ENCODE measurements around the gene WNT7A.

WNT7A gene

DNA sequence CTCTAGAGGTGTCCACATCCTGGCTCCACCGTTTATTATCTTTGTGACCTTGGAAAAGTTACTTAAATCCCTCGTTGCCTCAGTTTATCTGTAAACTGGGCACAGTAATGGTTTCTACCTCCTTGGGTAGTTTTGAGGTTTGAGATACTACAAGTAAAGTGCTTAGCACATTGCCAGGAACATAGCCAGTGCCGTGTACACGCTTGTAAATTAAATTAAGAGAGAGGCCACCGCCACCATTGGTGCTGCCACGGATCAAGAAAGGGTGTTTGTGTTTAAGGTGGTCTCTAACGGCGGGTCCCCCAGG lies 5.8 kb upstream of the WNT7A start:
- no peak for FAIRE-seq
- DNase-seq (ENCODE audit: low spot score) = no peak

DNA sequence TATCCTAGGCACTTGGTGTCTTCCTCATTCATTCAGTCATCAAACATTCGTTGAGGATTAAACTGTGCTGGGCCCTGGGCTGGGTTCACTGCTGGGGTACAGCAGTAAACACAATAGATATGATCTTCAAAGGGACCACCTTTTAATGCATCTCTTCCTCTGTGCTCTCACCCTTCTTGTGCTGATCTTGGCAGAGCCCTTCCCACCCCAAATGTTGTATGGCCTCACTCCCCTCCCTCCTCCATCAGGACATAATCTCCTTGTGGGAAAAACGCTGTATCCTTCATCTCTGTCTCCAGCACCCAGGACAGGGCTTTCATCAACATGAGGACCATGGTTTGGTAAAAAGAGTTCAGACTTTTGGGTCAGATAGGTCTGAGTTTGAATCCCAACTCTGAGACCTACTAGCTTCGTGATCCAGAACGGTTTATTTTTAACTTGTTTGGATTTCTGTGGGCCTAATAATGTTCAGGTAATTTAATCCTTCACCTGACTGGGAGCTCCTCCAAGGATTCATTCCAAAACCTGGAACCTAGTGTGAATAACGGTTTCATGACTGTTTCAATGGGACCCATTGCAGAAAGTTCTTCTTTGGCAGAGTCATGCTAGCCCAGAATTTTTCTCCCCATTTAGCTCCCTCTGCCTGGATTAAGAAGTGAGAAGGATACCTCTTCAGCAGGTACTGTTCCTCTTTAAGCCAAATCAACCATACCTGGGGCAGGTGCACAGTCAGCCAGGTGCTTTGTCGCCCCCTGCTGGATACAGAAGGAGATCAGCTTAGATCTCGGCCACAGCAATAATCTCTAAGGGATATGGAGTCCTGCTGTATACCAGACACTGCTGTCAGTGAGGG lies 5.2 kb upstream of the WNT7A start:
- peak; percentile 81 for FAIRE-seq
- DNase-seq (ENCODE audit: low spot score) = peak; percentile 72

DNA sequence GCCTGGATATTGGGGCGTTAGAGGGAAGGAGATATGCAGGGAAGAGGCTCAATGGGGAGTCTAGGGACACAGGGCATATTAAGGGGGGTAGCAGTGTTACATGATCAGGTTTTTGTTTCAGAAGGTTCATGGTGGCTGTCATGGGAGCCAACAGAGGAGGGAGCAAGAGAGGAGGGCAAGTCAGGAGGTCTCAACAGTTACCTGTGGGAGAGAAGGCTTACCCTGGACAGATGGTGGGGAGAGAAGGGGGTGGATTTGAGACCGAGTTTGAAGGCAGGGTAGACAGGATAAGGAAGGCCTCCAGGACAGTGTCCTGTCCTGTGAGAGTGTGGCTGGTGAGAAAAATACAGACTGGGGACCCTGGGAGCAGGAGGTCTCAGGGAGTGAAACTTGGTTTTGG lies 3.8 kb upstream of the WNT7A start:
- FAIRE-seq (no peak), DNase-seq (ENCODE audit: low spot score) (no peak)

GRCh38 chr3:13882876-13883275 lies 3.0 kb upstream of the WNT7A start:
- DNase-seq (ENCODE audit: low spot score) = no peak
- no peak for FAIRE-seq

DNA sequence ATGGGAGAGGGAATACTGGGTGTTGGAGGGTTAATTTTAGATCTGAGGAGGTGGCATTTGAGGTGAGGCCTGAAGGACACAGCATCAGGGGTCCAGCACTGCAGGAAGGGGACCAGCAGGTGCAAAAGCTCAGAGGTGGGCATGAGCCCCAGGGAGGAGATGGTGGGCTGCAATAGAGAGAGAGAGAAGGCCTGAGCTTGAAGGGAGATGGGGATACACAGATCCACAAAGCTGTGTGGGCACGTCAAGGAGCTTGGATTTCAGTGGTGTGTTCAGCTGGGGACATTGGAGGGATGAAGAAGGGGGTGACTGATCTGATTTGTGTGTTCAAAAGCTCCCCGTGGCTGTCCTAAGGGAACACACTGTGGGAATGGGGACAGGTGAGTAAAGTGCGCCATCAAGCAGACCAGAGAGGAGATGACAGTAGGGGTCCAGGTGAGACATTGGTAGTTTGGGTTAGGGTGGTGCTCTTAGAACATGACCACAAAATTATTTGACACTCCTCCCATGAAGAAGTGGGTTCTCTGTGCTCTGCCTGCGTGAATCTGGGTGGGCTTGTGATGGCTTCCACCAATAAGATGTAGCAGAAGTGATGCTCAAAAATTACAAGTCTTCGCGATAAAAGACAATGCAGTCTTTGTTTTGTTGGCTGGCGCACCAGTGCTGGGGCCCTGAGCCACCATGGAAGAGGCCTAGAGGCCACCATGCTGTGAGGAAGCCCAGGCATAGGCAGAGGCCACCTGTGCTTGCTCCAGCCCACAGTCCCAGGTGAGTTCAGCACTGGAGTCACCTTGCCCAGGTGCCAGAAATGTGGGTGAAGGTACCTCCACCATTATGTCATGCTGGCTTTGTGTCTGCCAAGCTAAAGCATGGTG lies 1.9 kb upstream of the WNT7A start:
- no peak for DNase-seq (ENCODE audit: low spot score)

DNA sequence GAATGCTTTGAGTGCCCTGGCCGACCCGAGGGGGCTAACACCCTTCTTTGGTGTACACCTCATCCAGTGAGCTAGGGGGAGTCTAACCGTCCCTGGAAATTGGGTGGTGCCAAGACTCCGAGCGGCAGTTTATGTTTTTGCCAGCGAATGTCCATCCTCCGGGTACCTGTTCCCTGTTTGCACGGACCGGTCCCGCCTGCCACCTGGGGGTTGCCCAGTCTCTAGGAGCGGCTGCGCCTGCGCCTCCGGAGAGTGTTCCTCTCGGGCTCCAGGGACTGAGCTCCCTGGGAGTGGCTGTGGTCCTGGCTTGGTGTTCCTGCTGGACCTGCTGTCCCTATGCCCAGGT lies 913 bp upstream of the WNT7A start:
- no peak for DNase-seq (ENCODE audit: low spot score)

More for the DNA sequence above, 1.9 kb upstream of the WNT7A start:
- FAIRE-seq = no peak

GRCh38 chr3:13879102-13879945 lies 547 bp downstream of the WNT7A start:
- DNase-seq (ENCODE audit: low spot score) (no peak), FAIRE-seq (no peak)

More for the DNA sequence above, 913 bp upstream of the WNT7A start:
- no peak for FAIRE-seq

DNA sequence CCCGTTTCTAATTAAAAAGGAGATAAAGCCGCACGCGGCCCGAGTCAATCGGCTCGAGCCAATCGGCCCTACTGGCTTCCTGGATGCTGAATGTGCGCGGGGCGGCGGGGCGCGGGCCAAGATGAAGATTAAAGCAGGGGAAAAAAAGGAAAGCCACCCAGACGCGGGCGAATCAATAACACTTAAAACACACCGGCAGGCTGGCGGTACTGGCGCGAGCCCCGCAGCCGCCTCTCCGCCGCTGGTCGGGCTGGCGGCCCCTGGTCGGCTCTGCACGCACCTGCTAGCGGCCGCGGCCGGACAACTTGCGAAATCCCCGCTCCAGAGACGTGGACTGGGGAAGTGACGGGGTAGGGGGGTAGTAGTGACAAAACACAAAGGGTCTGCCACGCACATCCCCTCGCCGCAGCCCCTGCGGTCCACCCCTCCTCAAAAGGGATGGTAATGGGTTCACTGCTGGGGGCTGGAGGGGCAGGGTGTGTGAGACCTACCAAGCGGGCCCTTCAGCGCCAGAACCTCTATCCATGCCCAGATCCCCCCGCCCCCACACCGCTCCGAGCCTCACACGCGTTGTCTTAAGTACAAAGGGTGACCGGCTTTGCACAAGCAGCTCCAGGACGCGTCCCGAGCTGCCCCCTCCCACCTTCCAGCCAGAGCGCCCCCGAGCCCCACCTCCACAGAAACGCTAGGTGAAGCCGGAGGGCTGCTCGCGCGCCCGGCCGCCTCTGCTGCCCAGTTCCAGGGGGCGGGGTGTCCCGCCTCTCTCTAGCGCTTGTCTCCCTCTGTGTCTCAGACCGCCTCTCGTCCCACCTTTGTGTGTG lies 1.4 kb downstream of the WNT7A start:
- FAIRE-seq (no peak), DNase-seq (ENCODE audit: low spot score) (no peak)

- no peak for FAIRE-seq
- DNase-seq (ENCODE audit: low spot score) = no peak
These were observed 2.0 kb downstream of the WNT7A start for GRCh38 chr3:13877911-13878280.

DNA sequence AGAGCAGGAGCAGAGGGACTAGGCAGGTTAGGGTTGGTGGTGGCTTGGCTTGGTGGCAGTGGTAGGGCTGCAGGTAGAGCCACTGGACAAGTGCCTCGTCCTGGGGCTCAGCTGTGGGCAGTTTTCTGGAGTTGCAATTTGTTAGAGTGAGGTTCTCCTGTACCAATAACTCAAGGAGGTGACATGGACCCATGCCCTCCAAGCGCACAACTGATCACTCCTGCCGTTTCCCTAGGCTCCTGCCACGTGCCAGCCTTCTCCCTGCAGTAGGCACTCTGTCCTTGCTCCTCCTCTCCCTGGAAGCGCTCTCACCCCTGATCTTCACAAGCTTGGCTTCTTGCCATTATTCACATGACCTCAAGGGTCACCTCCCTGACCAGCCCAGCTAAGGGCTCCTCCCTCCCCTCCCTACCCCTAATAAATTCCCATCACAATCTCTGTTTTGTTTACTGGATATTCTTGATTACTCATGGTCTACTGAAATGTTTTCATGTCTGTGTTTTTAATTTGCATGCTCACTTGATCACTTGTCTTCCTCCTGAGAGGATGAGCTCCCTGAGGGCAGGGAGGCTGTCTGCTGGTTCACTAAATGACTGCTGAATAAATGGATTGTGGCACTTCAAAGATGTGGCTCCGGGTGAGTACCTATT lies 3.3 kb downstream of the WNT7A start:
- DNase-seq (ENCODE audit: low spot score) (no peak), FAIRE-seq (no peak)

GRCh38 chr3:13874891-13875290 lies 5.0 kb downstream of the WNT7A start:
- no peak for DNase-seq (ENCODE audit: low spot score)
- FAIRE-seq = no peak

DNA sequence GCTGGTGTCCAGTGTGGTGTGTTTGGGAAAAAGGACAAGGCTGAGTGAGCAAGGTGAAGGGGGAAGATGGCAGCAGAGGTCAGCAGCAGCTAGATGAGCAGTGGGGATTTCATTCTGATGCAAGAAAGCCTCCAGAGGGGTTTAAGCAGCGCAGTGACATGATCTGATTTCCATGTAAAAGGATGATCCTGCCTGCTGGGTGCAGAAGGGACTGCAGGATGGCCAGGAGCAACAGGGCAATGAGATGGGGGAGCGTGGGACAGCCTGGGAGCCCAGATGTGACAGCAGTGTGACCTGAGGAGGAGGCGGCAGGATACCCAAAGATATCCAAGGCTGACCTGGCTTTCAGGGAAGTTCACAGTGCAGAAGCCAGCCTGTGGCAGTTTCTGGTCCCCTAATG lies 6.1 kb downstream of the WNT7A start:
- no peak for FAIRE-seq
- DNase-seq (ENCODE audit: low spot score) = no peak

DNA sequence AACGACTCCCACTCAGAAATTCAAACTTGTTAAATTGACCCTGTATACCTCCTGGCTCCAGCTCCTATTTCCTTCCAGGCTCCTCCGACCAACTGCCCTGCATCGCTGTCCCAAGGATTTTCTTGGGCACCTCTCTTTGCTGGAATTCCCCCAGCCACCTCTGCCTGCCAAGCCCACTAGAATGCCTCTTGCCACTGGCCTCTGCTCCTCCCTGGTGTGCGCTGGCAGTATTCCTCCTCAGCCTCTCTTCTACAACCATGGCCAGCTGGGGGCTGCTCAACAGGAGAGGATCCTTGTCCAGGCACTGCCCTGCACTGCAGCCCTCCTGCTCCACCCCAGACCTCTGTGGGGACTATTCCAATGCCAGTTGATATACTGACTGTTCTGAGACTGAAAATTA lies 7.4 kb downstream of the WNT7A start:
- no peak for FAIRE-seq
- no peak for DNase-seq (ENCODE audit: low spot score)

- no peak for FAIRE-seq
- no peak for DNase-seq (ENCODE audit: low spot score)
These were observed 8.1 kb downstream of the WNT7A start for GRCh38 chr3:13871791-13872190.

- FAIRE-seq (no peak), DNase-seq (ENCODE audit: low spot score) (no peak)
These were observed 9.0 kb downstream of the WNT7A start for GRCh38 chr3:13870902-13871301.

DNA sequence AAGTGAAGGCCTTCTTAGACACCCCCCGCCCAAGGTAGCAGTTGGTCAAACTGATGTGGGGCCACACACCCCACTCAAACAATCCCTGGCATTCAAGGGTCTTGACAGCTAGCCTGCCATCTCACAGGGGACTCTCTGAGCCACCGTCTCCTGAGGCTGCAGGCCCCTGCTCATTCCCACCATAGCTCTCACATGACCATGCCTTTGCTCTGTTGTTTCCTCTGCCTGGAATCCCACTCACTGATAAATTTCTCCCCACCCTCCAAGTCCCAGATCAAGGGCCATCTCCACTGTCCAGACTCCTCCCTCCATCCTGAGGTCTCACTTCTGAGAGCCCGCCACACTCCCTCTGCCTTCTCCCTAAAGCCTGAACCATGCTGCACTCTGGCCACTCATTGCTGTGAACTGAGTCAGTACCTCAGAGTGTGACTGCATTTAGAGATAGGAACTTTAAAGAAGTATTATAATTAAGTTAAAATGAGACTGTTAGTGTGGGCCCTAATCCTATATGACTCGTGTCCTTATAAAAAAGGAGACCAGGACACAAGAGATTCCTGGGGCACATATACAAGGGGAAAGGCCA lies 10.0 kb downstream of the WNT7A start:
- DNase-seq (ENCODE audit: low spot score) = no peak
- no peak for FAIRE-seq

DNA sequence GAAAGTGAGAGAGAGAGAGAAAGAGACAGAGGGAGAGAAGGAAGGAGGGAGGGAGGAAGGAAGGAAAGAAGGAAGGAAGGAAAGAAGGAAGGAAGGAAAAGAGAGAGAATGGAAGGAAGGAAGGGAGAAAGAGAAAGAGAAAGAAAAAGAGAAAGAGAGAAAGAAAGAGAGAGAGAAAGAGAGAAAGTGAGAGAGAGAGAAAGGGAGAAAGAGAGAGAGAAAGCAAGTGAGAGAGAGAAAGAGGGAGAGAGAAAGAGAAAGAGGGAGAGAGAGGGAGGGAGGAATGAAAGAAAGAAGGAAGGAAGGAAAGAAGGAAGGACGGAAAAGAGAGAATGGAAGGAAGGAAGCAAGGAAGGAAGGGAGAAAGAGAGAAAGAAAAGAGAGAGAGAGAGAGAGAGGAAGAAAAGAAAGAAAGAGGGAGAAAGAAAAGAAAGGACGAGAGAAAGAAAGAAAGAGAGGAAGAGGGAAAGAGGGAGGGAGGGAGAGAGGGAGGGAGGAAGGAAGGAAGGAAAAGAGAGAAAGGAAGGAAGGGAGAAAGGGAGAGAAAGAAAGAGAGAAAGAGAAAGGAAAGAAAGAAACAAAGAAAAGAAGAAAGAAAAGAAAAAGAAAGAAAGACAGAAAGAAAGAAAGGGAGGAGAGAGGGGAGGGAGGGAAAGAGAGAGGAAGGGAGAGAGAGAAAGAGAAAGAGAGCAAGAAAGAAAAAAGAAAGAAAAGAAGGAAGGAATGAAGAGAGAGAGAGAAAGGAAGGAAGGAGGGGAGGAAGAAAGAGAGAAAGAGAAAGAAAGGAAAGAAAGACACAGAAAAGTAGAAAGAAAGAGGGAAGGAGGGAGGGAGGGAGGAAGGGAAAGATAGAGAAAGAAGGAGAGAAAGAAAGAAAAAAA lies 10.8 kb downstream of the WNT7A start:
- FAIRE-seq (no peak), DNase-seq (ENCODE audit: low spot score) (no peak)

- DNase-seq (ENCODE audit: low spot score) (no peak), FAIRE-seq (no peak)
These were observed 12.1 kb downstream of the WNT7A start for GRCh38 chr3:13867732-13868131.
